GM19372 (cell line): Measurements from ENCODE around the gene SHLD2.
"Not testable (repeated sequence)": the region's sequence is repeated elsewhere in the genome, so short reads cannot be mapped to it uniquely, and the experiment has no call there.

Experiments
- ATAC-seq: cut with Tn5 transposase; IDR thresholded peaks from one replicate; pipeline ENCODE4 v1.9.1; 2021; ENCODE audit warnings: mild to moderate bottlenecking, low read depth, moderate library complexity; ENCODE audit not compliant: unreplicated experiment

The SHLD2 gene

GRCh38 chr10:87206922-87207321, 111.9 kb downstream of the SHLD2 start:
- ATAC-seq, result not testable (repeated sequence)

DNA sequence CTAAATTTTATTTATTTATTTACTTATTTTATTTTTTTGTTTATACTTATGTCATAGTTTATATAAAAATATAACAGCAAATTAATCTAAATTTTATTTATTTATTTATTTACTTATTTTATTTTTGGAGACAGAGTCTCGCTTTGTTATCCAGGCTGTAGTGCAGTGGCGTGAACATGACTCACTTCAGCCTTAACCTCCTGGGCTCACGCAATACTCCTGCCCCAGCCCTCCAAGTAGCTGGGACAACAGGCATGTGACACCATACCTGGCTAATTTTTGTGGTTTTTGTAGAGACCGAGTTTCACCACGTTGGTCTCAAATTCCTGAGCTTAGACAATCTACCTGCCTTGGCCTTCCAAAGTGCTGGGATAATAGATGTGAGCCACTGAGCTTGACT, 115.3 kb downstream of the SHLD2 start:
- not testable (repeated sequence) for ATAC-seq

- ATAC-seq, result not testable (repeated sequence)
Observed at GRCh38 chr10:87211848-87212247, 116.8 kb downstream of the SHLD2 start.

- ATAC-seq, result not testable (repeated sequence)
Observed at GRCh38 chr10:87213150-87213765, 118.3 kb downstream of the SHLD2 start.

DNA sequence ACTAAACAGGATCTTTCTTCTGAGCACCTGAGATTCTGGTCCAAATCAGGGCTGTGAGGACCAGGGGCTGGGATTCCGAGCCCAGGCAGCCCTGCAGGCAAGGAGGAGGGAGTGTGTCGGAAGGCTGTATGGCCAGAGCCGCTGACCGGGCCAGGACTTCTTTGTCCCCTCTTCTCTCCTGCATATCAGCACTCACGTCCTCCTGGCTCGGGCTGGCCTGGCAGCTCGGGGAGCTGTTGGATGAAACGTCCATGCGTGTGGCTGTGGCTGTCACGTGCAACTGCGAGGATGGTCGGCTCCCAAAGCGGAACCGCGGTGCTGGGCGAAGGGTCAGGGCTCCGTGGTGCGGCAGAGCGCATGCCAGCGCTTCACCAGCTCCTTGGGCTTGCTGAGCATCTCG, 118.8 kb downstream of the SHLD2 start:
- ATAC-seq, result not testable (repeated sequence)

- not testable (repeated sequence) for ATAC-seq
Observed at GRCh38 chr10:87216120-87216519, 121.1 kb downstream of the SHLD2 start.

DNA sequence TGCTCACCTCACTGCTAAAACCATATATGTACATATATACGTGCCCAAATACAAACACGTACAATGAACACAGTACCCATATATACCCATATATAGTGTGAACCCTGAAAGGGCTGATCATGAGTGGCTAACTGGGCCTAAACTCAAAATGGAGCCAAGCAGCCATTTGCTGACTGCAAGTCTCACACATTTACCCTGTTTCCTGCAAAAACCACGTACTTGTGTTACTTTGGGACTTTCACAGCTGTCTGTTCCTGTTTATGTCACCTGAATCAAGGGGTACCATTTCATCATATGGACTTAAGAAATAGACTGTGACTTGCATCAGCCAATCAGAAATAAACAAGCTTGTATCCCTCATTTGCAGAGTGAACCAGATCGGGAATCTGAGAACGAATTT, 124.4 kb downstream of the SHLD2 start:
- not testable (repeated sequence) for ATAC-seq

GRCh38 chr10:87222789-87223188, 127.8 kb downstream of the SHLD2 start:
- ATAC-seq, result not testable (repeated sequence)

DNA sequence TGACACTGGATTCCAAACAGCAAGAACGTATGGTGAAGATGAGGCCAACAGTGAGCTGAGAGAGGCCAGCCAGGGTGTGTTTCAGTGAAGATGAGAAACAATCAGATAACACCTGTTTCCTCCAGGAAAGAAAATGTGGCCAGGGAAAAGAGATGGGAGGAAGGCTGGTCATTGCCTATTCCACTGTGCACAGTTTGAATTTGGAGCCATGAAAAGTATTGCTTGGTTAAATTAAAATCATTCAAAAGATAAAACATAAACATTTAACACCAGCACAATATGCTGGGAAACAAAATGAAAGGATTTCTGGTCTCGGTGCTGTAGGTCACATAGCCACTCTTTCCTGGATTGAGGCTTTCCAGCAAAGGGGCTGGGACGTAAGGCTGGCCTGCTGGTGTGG, 130.1 kb downstream of the SHLD2 start, which contains the start of gene NUTM2A:
TSS of gene NUTM2A (plus strand) at position 301 of the 400 bp plus-strand sequence. CDS start 383 bp downstream, outside the sequence.
- not testable (repeated sequence) for ATAC-seq

DNA sequence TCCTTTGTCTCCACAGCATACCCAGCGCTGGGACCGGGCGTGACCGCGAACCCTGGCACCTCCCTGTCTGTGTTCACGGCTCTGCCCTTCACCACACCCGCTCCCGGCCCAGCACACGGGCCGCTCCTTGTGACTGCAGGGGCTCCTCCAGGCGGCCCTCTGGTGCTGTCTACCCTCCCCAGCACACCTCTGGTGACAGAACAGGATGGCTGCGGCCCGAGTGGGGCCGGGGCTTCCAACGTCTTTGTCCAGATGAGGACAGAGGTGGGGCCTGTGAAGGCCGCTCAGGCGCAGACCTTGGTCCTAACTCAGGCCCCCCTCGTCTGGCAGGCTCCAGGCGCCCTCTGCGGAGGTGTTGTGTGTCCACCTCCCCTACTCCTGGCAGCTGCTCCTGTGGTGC, 133.2 kb downstream of the SHLD2 start:
- not testable (repeated sequence) for ATAC-seq

- not testable (repeated sequence) for ATAC-seq
Observed at GRCh38 chr10:87229211-87229610, 134.2 kb downstream of the SHLD2 start.

DNA sequence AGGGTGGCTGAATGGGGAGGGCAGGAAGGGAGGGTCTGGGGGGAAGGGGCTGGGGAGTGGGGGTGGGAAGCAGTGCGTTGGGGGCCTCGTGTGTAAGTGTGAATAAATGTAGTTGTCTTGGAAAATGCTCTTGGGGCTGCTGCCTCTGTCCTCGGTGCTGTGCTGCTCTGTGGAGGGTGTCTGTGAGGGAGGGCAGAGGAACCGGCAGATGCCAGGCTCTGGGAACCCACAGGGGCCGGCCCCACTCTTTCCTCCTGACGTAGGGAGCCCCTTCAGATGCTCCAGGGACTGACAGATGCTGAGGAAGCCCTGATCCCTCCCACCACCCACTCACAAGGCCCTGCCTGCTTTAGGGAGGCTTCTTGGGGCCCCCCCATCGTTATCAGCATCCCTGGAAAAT, 139.8 kb downstream of the SHLD2 start:
- ATAC-seq, result not testable (repeated sequence)

GRCh38 chr10:87237244-87237643, 142.2 kb downstream of the SHLD2 start:
- ATAC-seq, result not testable (repeated sequence)

GRCh38 chr10:87239346-87239808, 144.4 kb downstream of the SHLD2 start:
- not testable (repeated sequence) for ATAC-seq
